ENCODE results near the gene TNKS2.
"Not testable (repeated sequence)": the region's sequence is repeated elsewhere in the genome, so short reads cannot be mapped to it uniquely, and the experiment has no call there.

The TNKS2 gene

DNA sequence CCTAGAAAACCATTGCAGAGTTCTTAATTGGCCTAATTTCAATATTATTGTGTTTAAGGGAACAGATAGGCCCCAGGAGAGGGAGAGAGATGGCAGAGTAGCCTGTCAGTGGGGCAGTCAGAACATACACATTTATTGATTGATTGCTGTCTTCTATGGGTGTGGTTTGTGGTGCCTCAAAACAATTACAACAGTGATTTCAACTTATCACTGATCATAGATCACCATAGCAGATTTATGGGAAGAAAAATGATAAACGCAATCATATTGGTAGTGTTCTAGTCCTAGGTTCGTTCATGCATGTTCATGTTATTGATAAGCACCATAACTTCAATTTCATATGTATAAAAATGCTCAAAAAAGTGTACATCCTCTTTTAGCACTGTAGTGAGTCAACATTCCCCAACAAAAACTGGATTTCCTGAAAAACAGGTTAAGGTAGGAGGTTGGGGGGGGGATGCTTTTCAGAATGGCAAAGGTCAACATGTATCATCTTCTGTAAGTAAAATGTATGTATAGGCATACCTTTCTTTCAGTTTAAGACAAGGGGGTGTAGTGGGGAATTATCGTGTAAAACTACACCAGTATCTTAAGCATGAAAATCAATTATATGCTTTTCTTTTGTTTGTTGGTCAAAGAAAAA lies 1.1 kb upstream of the TNKS2 start:
- DNase-seq = no peak

- peak; percentile 50 for DNase-seq
These were observed 704 bp downstream of the TNKS2 start for GRCh38 chr10:91798649-91799611.

DNA sequence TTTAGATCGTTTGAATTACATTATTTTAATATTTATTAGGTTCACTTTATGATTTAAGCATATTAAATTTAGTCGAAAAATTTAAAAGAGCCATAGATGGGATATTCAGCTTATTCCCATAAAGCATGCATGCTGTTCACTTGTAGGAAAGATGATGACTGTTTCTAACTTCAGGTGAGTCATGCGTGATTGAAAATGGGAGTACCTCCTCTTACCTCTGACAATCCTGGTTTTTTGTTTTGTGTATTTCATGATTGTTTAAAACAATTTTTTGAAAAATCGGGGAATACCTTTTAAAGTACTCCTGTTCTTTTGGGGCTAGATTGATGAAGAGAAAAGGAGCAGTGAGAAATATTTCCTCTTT lies 1.4 kb downstream of the TNKS2 start:
- DNase-seq = no peak

- no peak for DNase-seq
These were observed 2.0 kb downstream of the TNKS2 start for GRCh38 chr10:91800182-91800581.

DNA sequence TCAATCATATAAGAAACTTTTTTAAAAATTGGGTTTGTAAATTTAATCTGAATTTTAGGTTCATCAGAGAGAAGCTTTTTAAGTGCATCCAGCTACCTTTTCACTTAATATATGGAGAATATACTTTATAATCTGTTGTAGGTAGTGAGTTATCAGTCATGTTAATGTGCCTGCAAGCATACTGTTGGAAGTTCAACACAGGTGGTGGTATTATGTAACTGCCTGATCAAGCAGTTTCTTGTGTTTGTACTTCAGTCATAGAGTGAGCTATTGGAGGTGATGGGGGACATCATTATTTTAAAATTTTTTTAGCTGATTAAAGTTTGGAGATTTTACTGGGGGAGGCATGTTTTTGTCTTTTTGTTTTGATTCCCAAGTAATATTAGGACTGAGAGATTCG lies 2.5 kb downstream of the TNKS2 start:
- no peak for DNase-seq

DNA sequence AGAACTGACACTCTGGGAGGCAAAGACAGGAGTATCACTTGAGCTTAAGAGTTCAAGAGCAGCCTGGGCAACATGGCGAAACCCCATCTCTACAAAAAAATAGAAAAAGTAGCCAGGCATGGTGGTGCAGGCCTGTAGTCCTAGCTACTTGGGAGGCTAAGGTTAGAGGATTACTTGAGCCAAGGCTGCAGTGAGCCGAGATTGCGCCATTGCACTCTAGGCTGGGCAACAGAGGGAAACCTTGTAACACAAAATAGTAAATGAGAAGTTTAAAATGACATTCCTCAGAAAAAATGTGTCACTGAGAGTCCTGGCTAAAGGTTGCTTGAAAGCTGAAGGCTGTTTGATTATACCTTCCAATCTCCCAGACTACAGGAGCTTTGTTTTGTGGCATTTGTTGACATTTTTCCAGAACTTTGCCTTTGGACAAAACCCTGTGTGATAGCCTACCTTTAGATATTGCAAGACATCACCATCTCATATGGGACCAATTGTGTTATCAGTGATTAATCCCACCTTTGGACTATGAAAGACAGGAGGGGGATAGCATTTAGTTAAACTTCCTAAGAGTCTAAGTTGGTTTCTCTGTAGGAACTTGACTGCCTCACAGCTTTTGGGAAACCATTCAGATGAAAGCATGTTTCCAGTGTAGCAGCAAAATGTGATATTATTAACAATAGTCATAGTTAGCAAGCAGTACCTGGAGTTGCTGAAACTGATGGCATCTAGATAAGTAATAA lies 5.3 kb downstream of the TNKS2 start:
- DNase-seq = no peak

DNA sequence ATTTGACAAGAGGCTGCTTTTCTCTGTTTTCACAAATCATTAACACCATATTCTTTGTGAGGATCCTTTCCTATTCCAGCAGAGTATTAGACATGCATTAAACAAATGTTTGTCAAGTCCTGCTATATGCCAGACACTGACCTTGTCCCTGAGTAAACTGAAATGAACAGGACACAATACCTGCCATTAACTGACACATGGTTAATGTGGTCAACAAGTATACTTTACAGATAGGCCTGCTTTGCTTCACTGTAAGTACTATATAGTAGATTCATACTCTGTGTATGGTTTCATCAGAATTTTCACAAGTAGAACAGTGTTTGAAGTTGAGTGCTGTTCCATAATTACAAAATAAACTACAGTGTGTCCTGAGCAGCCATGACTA lies 5.9 kb downstream of the TNKS2 start:
- DNase-seq = no peak

GRCh38 chr10:91805110-91805838 lies 7.0 kb downstream of the TNKS2 start:
- DNase-seq = no peak

DNA sequence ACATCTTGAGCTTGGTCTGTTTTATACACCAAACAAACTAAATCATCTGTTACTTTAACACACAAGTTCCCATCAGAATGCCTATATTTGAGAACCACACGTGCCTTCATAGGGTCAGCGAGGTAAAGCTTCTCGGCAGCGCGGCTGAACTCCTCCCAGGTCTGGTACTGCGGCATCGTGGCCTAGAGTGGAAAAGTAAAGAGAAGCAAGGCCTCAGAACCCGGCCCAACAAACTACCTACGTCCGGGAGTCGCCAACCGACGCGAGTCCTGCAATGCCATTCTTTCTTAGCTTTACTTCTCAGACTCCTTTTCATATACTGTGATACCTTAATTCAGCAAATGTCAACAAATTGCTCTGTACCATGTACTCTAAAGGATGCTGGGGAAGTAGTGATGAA lies 9.0 kb downstream of the TNKS2 start:
- DNase-seq = not testable (repeated sequence)

- DNase-seq = no peak
These were observed 15.0 kb downstream of the TNKS2 start for GRCh38 chr10:91813251-91813650.

- no peak for DNase-seq
These were observed 18.8 kb downstream of the TNKS2 start for GRCh38 chr10:91816981-91817380.

GRCh38 chr10:91820144-91820543 lies 21.9 kb downstream of the TNKS2 start:
- DNase-seq = no peak

DNA sequence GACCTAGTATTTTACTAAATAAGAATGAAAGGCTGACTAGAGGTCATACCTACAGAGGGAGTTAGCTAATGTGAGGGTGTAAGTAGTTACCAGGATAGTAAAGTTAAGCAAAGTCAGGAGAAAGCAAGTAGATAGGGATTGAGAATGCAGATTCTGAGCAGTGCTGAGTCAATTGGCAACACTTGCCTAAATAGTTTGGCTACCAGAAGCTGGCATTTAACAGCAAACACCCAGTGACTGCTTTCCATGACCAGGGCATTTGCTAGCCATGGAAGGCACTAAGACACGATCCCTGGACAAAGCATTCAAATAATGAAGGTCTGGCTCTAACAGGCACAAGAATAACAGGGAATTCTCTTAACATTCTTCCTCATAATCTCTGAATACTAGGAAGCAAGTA lies 25.9 kb downstream of the TNKS2 start:
- DNase-seq = no peak

DNA sequence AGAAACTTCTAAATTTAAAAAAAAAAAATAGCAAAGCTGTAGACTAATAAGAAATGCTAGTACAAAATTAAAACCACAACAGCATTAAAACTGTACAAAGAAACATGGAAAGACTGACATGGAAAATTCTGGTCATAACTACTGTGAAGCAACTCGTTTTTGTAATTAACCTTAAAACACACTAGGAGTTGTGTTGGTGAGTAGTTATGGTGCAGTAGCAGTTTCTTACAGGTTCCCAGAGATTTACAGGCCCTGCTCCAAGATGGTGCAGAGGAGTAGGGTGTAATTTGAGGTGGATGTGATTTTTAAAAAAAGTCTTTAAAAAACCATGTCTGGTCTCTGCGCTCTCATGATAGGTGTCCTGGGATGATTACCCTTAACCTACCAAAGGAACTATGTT lies 31.0 kb downstream of the TNKS2 start:
- DNase-seq = no peak

DNA sequence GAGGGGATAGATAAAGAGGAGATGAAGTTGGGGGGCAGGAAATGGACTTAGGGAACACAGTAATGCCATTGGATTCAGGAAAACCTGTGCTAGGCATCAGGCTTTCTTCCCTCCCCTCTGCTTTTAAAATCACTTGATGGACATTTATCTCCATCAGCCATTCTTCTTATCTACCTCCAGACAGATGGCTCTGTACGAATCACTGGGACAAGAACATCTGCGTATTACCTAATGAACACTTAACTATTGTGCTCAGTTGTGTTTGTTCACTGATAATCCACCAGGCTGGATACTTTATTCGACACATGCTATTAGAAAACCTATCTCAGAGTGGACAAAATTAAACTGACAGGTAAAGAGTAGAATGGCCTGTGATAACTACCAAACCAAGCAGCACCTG lies 40.0 kb downstream of the TNKS2 start:
- DNase-seq = no peak

DNA sequence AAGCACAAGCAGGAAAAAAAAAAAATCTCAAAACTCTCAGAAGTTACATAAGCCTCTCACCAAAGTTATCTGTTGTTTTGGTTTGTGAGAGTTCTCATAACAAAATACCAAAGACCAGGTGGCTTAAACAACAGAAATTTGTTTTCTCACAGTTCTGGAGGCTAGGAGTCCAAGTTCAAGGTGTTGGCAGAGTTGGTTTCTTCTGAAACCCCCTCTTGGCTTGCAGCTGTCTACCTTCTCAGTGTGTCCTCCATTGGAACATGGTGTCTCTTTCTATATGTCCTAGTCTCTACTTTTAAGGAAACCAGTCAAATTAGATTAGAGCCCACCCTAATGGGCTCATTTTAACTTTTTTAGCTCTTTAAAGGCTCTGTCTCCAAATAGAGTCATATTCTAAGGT lies 44.9 kb downstream of the TNKS2 start:
- no peak for DNase-seq

DNA sequence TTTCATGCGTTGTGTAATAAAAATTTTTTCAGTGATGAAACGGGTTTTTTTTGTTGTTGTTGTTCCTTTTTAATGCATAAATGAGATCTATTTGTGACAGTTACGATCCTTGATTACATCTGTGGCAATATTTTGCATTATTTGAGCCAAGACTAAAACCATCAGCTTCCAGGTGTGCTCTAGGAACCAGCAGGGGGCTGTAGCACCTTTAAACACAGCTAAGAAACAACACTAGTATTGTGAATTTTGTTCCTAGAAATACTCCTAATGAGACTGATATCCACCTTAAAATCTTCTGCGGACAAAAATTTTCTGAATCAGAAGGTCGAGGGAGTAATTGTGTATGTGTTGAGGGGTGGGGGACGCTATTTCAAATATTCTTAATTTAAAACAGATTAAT lies 58.4 kb downstream of the TNKS2 start:
- DNase-seq = peak; percentile 10

DNA sequence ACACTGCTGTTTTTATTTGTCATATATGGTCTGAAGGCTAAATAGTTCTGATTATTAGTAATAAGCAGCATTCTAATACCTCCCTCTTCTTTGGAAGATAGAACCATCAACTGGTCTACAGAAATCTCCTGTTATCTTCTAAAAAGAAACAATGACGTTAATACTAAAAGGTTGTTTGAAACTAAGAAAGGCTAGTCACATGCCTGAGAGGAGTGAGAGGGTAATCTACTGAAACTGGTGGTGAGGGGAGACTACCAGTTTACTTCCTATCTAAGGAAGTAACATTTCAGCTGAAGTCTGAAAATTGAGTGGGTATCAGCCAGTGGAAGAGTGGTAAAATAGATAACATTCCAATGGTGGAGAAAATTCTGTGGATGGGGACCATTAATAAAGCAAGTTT lies 62.7 kb downstream of the TNKS2 start:
- no peak for DNase-seq

GRCh38 chr10:91864099-91864498 lies 65.9 kb downstream of the TNKS2 start:
- no peak for DNase-seq

DNA sequence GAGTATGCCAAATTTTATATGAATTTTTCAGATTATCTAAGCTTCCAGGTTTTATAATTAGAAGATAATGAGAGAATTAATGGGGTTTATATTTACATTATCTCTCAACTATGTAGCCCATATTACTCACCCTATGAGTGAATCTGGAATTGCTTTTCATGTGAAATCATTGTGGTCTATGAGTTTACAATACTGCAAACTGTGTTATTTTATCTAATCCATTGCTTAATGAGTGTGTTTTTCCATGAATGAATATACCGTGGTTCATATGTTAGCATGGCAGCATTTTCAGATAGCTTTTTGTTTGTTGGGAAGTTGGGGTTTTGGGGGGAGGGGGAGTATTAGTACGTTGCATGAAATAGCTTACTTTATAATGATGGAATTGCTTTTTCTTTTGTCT lies 66.5 kb downstream of the TNKS2 start:
- DNase-seq = no peak

- no peak for DNase-seq
These were observed 67.4 kb downstream of the TNKS2 start for GRCh38 chr10:91865562-91866081.

DNA sequence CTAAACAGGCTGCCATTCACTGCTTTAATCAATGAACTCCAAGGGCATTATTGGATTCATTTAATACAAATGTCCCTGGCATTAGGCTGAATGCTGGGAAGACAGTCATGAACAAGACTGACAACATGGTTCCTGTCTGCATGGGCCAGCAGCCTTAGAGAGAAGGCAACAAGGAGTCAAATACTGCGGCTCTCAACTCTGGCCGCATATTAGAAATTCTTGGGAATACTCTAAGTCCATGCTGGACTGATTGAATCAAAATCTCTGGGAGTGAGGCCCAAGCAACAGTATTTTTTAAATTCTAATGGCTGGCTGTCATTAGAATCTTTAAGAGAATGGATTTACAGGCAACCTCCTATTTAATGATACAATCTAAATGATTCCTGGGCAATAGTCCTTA lies 76.9 kb downstream of the TNKS2 start:
- DNase-seq = no peak

DNA sequence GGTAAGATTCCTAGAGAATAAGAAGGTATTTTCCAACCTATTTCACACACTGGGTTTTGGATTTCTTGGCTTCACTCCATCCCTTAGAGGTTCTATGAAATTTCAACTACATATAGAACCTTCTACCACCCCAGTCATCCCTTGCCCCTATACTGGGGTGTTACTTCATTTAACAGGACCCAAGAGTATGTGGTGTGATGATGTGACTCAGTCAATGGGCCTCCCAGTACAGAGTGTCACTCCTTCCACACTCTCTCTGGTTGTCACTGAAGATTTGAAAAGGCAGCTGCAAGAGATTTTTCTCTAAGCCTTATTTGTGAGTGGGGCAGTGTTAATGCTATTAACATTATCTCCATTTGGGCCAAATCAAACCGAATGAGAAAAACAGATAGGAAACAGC lies 77.6 kb downstream of the TNKS2 start:
- no peak for DNase-seq

Data from activated gamma-delta T cell treated with Interleukin-2 at 50 U/mL for 16 hours (primary cell).